HG03378 (cell line): ENCODE data around the gene CST3.

Experiments used
- ATAC-seq: cut with Tn5 transposase; IDR thresholded peaks from one replicate; pipeline ENCODE4 v1.9.1; 2021; ENCODE audit warnings: mild to moderate bottlenecking, moderate library complexity; ENCODE audit not compliant: unreplicated experiment

CST3 gene

DNA sequence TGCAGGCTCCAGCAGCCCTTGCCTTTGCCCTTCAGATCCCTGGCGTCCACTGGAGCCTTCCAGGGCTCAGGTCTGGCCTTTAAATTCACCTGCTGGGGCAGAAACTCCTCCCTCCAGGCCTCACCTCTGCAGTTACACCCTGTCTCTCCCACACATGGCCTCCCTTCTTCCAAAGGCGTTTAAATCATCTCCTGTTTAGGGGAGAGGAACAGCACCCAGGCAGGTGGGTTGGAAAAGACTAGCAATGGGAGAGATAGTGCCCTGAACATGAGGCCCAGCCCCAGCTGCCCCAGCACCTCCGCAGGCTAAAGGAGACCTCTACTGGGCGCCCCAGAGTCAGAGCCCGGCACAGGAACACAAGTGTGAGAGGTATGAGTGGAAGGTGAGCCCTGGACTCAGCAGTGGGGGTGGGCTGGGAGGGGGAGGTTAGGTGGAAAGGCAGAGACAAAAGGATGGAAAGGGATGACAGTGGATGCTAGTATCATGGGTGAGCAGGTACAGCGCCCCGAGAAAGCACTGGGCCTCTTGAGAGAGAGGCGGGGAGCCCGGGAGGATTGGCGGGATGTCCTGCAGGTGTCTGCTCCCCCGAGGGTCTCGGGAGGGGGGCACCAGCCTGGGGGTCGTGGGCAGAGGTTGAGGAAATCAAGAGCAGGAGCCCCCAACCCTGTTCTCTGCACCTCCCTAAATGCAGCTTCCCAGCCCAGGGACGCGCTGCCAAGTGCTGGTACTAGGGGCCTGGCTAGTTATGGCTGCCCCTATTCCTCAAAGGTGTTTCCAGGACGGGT is 31.7 kb downstream of the CST3 start, which contains the start of gene CST9:
Gene CST9 (minus strand): TSS at position 51 of the 785 bp plus-strand sequence. CDS start 53 bp downstream, outside the sequence.
- ATAC-seq, result no peak

DNA sequence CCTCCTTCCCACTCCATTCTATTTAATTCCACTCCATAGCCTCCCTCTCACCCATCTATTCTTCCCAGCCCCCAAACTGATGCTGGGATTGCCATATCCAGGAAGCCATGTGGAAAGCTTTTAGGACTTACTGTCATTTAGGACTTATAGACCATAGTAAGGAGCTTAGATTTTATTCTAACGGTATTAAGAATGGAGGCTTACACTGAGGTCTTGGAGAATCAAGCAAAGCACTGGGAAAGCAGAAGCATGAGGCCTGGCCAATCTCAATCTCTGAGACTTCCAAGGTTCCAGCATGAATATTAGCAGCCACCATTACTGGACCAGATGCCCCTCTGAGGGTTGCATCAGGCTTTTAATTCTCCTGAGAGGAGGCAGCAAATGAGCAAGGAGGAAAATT is 33.4 kb downstream of the CST3 start:
- no peak for ATAC-seq

DNA sequence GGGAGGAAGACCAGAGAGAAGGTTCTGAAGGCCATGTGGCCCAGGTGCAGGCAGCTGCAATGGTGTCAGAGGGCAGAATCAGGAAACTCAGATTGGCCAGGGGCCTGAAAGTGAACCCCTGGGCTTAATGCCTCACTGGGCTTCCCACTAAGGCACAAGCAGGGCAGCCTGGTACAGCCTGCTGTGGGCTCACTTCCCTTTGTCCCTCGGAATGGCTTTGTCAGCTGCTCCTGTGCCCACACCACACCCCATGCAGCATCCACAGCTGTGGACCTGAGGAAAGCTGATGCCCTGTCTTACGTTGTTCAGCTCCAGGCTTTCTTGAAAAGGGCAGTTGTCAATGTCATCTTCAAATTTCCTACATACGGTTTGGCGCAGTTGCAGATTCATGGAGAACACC is 34.4 kb downstream of the CST3 start:
- ATAC-seq, result no peak

DNA sequence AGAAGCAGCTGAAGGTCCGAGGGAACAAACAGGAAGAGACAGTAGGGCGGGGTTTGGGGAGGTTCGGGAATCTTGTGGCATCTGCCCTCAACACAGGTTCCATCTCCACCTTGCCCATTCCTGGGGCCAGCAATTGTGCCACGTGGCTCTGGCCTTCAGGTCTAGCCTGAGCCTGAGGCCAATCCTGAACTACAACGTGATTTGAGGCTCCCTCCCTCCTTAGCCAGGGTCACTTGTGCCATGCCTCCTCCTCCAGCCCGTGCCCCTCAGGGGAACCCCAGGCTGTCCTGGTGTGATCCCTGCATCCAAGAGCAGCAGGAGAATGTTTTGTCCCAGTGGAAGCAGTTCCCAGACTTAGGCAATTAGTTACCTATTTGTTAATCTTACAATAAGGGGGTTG is 35.1 kb downstream of the CST3 start:
- no peak for ATAC-seq

DNA sequence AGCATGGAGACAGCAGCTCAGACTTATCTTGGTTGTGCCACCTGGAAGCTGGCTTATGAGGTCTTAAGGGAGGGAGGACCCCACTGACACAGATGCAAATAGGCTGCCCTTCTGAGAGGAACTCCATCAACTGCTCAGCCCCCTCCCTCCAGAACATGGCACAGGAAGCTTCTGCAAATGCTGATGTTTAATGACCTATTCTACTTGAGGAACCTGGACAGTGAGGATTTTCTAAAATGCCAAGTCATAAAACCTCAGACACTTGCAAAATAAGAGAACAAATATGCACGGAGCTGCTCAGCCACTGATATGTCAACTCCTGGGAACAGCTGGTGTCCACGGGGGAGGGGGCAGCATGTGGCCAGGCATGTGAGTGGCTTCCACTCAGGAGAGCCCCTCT is 35.5 kb downstream of the CST3 start:
- no peak for ATAC-seq

DNA sequence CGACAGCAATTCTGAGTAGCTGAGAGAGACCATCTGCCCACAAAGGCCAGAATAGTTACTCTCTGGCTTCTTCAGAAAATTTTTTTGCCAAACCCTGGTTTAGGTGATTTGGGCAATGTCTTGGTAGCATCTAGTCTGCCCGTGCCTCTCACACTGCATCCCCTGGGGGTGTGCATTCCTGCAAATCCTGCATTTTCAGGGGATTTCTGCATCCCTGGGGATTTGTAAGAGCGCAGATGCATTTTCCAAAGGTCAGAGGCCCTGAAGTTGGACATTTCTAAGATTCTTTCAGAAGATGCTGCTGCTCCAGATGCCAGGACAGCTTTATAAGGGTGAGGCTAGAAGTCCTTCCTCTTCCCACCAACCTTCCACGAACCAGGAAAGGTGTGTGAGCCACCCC is 36.0 kb downstream of the CST3 start:
- no peak for ATAC-seq

DNA sequence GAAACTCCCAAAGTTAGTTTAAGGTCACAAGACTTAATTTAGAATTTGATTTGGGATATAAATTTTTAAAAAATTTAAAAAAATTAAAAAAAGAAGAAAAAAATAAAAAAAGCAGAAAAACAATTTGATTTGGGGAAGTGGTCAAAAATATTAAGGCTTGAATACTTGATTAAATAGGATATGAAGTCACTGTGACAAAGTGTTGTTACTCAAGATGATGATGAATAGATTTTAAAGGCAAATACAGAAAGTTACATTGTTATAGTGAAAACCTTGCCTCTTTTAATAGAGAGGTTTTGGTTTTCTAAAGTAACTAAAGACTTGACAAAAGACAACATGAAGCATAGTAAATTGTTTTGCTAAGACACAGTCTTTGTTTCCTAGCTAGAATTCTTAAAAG is 39.3 kb downstream of the CST3 start:
- ATAC-seq, result no peak

DNA sequence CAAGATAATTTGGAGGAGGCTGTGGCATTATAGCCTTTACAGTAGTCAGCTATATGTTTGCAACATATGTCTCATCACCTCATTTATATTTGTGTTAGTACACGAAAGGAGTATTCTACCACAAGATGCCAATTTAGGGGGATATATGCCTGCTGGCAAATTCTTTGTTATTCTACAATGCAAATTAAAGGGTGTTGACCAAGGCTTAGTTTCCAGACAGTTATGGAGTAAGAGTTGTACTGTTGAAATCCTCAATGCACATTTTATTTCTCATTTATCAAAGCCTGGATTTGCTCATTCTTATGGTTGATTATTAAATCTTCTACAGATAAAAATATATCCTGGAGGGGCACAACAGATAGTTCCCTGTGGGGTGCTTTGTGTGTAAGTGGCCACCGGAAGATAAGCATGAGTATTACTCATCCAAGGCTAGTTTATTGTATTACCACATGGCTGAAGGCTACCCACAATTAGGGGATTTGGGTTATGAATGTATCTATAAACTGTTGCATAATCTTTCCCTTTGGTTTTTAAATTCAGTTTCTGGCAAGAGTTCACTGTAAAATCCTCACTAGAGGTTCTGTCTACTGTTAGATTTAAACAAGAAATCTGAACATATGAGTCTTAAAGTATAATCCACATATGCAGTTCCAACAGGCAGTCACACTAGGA is 41.0 kb downstream of the CST3 start:
- no peak for ATAC-seq

DNA sequence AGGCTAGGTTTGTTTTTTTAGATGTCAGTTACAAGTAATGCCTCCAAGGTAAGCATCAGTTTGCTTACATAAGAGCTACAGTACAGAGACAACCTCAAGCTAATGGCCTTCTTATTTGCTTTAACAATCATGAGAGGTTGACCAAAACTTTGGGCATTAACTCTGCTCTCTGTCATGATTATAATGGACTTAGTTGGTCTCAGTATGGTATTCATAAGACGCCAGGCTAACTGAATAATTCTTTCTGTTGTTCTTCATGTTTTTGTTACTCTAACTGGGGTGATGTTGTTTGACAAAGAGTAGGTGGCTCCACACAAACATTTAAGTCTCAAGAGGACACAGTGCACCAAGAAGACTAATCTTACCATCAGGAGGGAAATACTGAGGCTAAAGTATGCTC is 41.8 kb downstream of the CST3 start:
- no peak for ATAC-seq

DNA sequence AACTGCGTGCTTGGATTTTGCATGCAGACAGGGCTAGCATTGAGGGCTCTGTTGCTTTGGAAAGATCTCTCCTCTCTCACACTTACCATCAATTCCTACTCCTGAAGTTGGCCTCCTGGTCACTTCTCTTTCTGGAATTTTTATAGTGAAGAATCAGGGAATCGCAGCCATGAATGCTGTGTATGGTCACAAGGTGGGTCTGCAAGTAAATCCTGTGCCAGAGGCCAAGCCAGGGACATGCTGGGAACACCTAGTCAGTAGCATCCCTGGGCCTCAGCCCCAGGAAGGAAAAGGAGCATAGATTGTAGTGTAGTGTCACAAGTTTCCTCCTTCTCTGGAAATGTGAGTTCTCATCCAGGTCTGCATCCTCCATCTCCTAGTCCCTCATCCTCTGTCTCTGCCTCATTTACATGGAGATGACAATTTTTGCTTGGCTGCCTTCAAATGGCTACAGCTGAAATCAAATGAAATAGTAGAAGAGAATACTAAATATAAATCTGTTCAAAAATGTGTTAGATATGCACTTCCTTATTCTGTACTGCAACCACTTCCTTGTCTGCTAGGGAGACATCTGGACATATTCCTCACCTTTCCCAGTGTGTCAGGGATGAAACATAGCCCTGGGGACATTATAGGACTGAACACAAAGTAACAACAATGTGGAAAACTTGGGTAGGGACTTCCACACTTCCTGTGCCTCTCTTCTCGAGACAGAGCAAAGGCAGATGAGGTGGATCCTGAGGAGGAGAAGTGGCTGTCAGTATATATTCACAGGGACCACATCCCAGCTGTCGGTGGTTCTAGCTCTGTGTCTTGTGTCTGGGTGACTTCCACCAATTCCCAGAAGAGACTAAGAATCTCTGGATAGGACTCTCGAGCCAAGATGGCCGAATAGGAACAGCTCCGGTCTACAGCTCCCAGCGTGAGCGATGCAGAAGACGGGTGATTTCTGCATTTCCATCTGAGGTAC is 49.0 kb downstream of the CST3 start:
- no peak for ATAC-seq

DNA sequence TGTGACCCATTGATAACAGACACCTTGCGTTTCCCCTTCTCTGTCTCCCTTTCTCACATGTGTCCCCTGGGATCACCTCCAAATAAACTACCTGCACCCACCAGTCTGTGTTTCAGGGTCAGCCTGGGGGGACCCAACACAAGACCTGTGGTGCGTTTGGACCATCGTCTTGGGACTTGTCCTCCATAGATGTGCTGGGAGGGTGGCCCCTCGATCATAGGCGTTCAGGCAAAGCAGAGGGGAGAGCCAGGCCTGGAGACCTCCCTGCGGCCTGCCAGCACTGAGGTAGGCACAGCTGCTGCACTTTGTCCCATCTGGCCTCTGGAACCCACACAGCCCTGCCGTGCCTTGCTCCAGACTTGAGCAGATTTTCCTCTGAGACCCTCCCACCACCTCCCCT is 50.1 kb downstream of the CST3 start:
- ATAC-seq, result no peak

DNA sequence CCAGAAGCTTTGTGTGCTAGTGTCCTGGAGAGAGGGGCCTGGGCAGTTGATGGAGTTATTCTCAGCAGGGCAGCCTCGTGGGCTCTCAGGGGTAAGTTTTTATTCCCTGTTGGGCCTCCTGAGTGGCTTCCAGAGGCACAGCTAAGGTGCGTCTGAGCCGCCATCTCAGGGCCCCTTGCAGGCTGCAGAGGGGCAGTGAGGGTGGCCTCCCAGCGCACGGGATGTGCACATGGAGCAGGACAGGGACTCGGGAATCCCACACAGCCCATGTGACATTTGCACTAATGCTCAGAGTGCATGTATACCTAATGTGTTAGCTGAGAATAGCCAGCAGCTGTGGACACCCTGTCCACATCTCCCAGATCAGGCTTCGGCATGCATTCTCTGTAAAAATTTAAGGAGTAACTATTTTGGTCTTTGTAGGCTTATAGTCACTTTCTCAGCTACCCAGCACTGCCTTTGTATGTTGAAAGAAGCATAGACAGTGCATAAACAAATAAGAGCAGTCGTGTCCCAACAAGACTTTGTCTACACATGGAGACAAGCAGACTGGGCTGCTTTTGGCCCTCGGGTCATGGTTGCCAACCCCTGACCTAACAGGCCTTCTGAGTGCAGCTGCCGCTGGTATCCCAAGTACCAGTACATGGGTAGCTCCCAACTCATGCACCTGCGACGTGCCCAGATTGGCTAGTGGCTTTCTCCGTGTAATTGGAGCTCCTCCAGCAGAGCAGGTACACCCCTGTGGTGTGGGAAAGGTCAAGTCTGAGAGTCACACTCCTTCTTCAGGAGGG is 50.8 kb downstream of the CST3 start:
- no peak for ATAC-seq

DNA sequence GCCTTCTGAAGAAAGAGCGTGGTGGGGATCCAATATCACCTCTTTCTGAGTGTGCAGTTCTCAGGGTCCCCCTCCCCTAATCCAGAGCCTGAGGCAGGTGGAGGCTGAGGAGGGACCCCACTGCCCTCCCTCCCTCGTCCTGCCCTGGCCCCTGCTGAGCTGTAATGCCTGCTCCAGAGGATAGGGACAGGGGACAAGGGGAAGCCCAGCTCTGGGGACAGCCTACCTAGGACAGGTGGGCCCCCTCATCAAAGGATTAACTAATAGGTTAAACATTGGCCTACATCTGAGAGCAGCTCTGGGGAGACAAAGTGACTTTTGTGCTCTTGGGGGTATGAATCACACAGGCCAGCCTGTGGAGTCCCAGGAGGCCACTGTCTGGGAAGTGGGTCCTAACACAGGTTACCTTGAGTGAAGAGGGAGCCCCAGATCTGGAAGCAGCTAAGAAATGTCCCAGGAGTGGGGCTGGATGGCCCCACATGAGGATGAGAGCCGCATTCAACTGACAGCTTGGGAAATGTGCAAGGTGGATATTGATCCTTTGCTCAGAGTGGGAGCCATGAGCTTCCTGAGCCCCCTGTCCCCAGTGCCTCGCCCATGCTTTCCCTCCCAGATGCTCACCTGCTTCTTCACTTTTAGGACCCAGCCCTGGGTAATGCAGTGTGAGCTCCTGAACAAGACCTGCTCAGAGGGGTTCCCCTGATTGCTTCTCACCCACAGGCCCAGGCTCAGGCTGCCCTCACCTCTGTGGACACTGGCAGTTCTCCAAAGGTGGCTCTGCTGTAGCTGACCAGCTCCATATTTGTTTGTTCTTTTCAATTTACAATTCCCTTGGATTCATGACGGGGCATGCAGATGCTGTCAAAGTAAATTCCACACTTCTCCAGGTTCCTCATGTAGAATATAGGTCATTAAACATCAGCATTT is 51.7 kb downstream of the CST3 start:
- no peak for ATAC-seq

DNA sequence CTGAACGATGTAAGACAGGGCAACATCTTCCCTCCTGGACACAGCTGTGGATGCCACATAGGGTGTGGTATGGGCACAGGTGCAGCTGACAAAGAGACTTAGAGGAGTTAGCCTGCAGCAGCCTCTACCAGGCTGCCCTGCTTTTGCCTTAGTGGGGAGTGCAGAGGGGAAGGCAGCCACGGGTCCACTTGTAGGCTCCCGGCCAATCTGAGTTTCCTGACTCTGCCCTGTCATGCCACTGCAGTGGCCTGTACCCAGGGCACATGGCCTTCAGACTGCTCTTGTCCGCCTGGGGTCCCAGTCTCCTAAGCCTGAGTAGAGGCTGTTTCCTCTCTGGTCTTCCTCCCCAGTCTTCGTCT is 52.3 kb downstream of the CST3 start:
- no peak for ATAC-seq

DNA sequence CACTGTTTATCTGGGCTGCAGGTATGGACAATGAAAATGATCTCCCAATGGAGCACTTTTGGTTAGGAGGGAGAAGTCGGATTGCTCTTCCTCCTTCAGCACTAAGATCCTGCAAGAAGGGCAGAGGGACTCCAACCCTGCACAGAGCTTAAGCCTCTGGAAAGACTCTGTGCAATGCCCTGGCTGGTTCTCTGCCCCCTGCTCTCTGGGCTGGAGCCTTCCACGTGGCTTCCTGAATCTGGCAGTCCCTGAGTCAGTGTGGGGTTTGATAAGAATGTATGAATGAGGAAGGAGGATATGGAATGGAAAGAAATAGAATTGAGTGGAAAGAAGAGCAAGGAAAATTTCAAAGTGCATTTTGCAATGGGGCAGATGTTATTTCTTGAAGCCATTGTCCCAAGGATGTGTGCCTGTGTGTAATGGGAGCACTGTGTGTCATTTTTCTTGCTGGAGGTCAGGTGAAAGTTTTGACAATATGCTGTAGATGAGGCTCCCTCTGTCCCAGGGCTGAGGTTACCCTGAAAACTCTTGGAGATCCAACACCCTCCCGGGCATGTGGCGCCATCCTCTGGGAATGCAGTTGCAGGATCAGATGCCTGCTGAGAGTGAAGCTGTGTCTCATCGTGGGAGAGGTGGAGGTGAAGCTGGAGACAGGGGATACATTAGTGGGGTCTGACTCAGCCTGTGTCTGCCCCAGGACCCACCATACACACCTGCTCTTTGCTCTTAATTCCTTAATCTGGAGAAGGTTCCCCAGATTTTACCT is 53.1 kb downstream of the CST3 start:
- no peak for ATAC-seq
